ENCODE measurements around the gene TEX22.

TEX22 gene

DNA sequence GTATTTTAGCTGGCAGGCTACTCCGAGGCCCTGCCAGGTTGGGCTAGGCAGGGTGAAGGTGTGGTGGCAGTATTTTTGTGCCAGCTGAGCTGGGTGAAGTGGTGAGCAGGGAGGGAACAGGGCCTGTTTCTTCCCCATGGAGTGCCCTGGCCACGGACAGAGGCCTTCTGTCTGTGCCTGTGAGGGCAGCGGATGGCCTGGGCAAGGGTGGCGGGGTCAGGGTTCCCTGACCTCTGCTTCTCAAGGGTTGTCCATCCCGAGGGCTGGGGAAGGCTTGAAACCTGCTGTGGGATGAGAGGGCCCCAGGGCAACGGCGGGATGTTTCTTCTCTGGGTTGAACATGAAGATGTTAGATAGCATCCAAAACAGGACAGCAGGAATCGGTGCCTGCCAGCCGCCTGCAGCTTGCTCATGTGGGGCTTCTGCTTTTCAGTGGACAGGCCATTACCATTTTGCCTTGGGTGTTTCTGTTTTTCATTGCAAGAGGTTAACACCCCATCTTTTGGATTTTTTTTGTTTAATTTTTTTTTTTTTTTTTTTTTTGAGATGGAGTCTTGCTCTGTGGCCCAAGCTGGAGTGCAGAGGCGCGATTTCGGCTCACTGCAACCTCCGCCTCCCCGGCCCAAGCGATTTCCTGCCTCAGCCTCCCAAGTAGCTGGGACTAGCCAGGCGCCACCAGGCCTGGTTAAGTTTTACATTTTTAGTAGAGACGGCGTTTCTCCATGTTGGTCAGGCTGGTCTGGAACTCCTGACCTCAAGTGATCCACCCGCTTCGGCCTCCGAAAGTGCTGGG, 24.6 kb downstream of the TEX22 start:
- DNase-seq: peak; percentile 32

DNA sequence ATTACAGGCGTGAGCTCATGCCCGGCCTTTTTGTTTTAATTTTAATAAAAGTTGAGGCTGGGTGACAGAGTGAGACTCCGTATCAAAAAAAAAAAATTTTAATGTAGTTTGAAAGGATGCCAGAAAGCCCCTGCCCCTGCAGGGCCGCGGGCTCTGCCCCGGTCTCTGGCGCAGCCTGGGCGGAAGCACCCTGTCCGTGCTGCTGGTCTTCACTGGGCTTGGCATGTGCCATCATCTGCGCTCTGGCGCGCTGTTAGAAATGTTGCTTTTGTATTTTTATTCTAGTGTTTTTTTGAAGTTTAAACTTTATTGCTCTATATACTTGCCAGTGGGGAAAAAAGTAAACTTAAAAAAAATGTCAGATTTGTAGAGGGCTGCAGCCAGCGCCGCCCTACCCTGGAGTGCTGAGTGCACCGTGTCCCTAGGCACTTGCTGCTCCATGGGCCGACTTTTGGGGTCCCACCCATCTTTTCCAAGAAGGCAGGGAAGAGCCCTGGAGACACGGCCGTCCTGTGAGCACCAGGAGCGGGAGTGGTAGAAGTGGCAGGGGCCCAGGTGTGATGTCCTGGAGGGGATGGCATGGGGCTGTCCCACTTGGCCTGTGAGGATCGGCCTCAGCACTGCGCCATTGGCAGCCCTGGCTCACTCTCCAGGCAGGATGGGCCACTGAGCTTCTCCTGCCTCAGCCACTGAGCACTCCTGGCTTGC, 25.3 kb downstream of the TEX22 start:
- no peak for DNase-seq

DNA sequence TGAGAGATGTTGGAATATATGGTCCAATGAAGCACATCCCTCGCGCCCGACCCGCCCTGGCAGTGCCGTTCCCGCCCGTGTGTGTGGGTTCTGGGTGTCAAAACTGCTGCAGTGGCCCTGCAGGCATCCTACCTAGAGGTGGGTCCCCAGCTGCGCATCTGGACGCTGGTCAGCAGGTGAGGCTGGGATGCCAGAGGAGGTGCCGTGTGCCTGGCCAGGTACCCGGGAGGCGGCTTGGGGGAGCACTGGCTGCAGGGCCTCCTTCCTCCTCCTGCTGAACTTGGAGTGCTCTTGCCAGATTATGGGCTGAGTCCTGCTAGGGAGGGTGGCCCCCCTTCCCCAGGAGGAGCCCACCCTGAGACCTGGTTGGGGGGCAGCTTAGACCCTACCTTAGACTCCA, 26.5 kb downstream of the TEX22 start:
- DNase-seq: no peak

GRCh38 chr14:105425823-105426247, 27.5 kb downstream of the TEX22 start:
- no peak for DNase-seq

- DNase-seq: no peak
These were observed 28.2 kb downstream of the TEX22 start for GRCh38 chr14:105426416-105427130.

- no peak for DNase-seq
These were observed 29.1 kb downstream of the TEX22 start for GRCh38 chr14:105427412-105427811.

GRCh38 chr14:105427936-105428485, 29.7 kb downstream of the TEX22 start:
- DNase-seq: no peak

- no peak for DNase-seq
These were observed 31.7 kb downstream of the TEX22 start for GRCh38 chr14:105430042-105430441.

- DNase-seq: no peak
These were observed 32.2 kb downstream of the TEX22 start for GRCh38 chr14:105430565-105430964.

GRCh38 chr14:105431256-105431655, 32.9 kb downstream of the TEX22 start:
- DNase-seq: no peak

GRCh38 chr14:105432657-105433056, 34.3 kb downstream of the TEX22 start:
- DNase-seq: no peak

DNA sequence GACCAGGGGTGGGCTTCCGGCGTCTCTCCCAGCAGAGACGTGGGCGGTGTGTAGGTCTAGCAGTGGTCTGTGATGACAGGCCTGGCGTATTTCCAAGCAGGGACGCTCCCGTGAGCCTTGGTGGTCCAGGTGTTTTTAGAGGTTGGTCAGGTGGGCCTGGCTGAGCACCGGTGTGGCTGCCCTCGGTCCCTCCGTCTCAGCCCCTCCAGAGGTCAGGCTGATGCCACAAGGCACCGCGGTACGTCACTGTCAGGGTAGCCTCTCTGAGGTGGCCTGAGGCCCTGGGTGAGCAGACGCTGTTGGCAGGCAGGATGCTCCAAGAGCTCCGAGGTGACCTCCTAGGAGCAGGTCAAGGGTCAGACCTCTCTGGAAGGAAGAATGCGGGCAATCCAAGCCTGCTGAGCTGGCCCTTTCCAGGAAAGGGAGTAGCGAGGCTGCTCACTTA, 34.8 kb downstream of the TEX22 start:
- DNase-seq: no peak

DNA sequence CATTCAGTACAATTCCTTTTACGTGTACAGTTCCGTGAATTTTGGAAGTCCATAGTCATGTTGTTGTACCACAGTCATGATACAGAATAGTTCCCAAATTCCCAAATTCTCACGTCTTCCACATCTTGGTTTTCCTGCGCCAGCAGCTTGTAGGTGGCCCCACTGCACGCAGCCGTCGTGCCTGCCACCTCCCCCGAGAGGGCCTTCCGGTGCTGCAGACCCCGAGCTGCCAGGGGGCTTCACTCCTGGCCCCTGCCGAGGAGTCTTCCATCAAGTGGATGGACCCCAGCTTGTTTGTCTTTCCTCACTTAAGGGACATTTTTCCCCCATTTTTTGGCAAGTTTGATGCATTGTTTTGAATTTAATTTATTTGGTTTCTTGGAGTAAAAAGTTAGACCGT, 38.1 kb downstream of the TEX22 start:
- no peak for DNase-seq

- DNase-seq: no peak
These were observed 38.8 kb downstream of the TEX22 start for GRCh38 chr14:105436891-105437722.

DNA sequence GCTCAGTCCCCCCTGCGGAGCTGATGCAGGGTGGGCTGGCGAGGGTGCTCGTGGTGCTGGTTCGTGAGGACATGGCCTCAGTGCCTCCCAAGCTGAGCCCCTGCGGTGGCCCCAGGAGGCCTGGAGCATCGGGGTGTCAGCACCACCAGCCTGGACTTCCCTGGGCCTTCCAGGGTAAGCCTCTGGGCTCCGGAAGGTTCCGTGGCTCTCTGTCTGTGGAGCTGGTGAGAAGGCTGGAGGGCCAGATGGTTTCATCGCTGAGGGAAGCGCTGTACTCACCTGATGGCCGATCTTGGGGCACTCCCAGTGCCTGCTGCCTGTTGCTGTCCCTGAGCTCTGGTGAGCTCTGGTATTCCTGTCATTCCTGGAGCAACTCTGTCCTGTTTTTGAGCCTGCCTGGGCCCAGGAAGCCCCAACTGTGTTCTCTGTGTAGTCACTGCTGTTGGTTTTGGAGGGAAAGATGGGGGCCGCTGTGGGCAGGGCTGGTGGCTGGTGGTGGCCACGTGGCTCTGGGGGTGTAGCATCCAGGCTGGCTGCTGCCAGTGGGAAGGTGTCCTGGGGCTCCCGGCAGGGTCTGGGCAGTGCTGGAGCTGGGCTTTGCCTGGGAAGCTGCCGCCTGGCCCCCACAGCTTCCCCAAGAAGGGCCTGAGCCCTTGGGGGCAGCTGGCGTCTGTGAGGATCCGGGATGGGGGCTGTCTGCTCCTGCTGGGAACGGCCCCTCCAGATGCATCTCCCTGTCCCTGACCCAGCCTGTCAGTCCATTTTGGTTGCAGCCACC, 39.6 kb downstream of the TEX22 start:
- no peak for DNase-seq

DNA sequence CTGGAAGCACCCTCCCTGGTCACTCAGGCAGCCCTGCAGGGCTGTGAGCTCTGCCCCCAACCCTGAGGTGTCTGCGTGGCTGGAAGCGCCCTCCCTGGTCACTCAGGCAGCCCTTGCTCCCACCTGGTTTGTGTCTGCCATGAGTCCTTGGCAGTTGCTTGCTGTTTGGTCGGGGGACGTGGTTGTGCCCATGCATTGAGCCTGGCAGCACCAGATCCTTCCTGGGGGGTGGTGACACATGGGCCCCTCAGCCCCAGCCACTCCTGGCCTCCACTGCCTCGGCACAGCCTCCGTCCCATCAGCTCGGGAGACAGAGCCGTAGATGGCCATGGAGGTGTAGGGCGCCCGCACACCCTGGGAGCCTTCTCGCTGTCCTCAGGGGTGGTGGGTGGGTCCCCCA, 40.8 kb downstream of the TEX22 start:
- no peak for DNase-seq

DNA sequence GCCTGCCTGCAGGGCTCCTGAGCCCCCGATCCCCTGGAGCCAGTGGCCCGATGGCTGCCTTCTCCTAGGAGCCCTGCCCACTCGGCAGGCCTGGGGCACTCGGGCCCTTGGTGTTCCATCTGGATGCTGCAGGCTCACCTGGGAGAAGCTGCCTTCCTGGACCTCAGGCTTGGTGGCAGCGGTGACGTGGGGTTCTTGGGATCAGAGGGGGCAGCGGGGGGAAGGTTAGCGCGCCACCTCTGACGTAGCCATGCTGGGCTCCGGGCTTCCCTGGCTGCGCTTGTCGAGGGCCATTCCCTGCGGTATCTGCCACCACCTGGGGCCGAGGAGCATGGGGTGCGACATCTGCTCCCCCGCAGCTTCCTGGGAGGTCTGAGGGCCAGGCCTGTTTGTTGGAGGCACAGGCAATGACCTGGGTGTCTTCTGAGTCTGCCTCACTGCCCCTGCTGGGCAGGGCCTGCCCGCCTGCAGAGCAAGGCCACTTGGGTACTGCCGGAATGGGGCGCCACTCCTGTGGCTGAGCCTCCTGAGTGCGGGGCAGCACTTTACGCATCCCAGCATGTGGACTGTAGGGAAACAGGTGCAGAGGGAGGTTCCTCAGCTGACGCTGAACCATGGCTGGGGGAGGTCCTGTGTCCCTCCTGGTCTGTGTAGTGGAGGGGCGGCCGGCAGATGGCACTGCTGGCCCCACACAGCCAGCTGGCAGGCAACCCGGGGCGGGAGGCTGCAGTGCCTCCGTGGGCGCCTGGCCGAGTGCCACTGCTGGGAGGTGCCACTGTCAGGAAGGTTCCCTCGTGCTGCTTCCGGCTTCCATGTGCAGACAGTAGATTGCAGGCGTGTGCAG, 41.6 kb downstream of the TEX22 start:
- peak; percentile 66 for DNase-seq

DNA sequence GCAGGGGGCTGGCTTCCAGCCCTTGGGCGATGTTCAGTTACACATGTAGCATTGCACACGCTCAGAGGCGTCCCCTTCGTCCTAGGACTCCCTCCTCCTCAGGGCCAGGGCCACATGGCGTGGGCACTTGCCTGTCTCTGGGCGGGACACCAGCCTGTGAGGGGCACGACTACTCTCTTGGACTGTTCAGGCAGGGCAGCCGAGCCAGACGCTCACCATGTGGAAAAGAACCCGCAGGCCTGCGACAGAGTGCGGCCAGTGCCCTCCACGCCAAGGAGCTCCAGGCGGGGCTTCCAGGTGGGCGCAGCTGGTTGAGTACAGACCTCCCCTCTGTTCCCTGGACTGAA, 42.2 kb downstream of the TEX22 start:
- no peak for DNase-seq

DNA sequence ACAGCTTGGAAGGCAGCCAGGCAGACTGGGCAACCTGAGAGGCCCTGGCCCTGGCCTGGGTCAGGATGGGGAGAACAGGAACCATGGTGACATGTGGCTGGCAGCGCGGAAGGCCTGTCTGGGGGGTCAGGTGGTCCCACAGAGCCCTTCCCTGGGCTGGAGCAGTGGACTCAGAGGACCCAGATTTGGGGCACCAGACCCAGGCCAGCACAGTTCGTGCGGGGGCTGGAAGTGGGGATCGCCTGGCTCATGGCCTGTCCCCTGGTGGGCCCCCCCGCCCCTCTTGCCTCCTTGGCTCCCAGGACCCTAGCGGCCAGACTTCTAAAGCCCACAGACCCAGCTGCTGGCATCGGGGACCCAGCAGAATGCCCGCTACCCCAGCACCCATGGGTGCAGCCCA, 42.7 kb downstream of the TEX22 start:
- DNase-seq: no peak

GRCh38 chr14:105442125-105442524, 43.8 kb downstream of the TEX22 start:
- DNase-seq: no peak

DNA sequence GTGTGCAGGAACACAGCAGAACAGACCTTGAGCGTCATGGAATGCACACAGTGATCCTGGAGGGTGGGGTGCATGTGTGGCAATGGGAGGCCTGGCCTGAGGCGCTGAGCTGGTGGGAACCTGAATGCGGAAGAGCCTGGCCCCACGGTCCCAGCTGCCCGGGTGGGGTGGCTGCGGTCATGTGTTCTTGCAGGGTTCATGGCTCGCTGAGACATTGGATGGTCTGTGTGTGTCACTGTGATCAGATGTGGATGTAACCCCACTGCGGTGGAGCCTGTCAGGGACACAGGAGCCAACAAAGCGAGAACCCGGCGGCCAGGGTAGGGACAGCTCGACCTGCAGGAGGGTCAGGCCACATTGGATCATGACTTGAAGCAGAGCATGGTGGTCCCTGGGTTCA, 44.5 kb downstream of the TEX22 start:
- DNase-seq: no peak
